GM18870 (cell line): ENCODE results near the gene MS4A1.
"Not testable (repeated sequence)": the region's sequence is repeated elsewhere in the genome, so short reads cannot be mapped to it uniquely, and the experiment has no call there.

ENCODE experiments used
- ATAC-seq: cut with Tn5 transposase; IDR thresholded peaks from one replicate; pipeline ENCODE4 v1.9.1; 2021; ENCODE audit warnings: moderate library complexity; ENCODE audit not compliant: unreplicated experiment

The MS4A1 gene

DNA sequence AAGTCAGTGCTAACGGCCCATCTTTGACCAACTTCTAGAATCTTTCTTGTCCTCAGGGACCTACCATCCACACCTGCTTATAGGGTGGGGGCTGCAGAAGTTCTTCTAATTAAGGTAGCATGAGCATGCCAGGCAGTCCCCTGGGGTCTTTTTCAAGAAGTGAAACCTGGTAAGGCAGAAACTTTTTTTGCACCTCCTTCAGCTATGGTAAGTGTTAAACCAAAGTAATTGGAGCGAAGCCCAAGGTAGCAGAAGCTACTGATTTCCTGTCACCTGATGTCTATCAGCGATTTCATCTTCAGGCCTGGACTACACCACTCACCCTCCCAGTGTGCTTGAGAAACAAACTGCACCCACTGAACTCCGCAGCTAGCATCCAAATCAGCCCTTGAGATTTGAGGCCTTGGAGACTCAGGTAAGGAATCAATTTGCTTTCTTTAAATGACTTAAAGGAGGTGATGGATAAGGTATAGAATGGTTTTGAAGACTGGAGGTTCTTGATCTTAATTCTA is at the start of gene MS4A1:
Gene MS4A1, plus strand, starts transcription at position 317 of the 512 bp plus-strand sequence. CDS start 6,528 bp downstream, outside the sequence.
- peak; percentile 89 for ATAC-seq

GRCh38 chr11:60420015-60420414 is 35.6 kb upstream of the MS4A1 start:
- ATAC-seq: no peak

- no peak for ATAC-seq
Measured at GRCh38 chr11:60422609-60423008, 33.0 kb upstream of the MS4A1 start.

GRCh38 chr11:60428517-60428916 is 27.1 kb upstream of the MS4A1 start:
- no peak for ATAC-seq

- ATAC-seq: no peak
Measured at GRCh38 chr11:60429272-60429671, 26.4 kb upstream of the MS4A1 start, which contains the start of gene MS4A5. TSS of gene MS4A5 (plus strand) at chr11:60429572. CDS start at chr11:60429675, 103 bp downstream.

GRCh38 chr11:60431251-60431650 is 24.4 kb upstream of the MS4A1 start:
- ATAC-seq: no peak

GRCh38 chr11:60433401-60433800 is 22.2 kb upstream of the MS4A1 start:
- no peak for ATAC-seq

- no peak for ATAC-seq
Measured at GRCh38 chr11:60447070-60447469, 8.6 kb upstream of the MS4A1 start.

DNA sequence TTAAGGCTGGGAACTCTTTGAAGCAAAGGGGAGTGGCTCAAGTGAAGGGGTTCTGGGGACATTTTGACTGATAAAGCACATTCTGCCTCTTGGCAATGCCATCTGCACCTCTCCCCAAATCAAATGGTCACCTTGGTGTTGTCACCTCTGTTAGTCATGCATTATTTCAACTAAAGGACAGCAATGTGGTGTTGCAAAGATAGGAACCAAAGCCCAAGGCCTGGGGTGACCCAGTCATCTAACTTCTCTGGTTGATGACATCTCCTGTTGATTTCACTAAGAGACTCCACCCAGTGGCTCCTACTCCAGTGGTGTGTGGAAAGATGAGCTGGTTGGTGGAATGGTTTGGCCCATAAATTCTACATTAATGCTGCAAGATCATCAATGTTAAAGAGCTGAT is 7.8 kb upstream of the MS4A1 start:
- ATAC-seq: no peak

- ATAC-seq: not testable (repeated sequence)
Measured at GRCh38 chr11:60451185-60451584, 4.5 kb upstream of the MS4A1 start.

DNA sequence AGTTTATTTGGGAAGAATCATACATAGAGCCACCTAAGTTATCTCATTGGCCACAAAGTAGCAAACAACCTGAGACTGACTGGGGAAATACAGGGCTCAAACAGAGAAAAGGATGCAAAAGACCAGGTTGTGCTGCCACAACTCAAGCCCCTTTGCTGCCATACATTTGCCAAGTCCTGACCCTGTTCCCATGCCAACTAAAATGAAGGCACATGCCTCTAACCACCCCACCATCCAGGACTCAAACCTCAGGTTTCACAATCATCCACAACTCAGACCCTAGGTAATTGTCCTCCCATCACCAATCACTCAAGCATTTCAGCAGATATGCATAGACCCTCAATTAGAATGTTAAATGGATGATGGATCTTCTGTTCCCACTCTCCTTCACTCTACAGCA is 1.4 kb upstream of the MS4A1 start:
- ATAC-seq: no peak

DNA sequence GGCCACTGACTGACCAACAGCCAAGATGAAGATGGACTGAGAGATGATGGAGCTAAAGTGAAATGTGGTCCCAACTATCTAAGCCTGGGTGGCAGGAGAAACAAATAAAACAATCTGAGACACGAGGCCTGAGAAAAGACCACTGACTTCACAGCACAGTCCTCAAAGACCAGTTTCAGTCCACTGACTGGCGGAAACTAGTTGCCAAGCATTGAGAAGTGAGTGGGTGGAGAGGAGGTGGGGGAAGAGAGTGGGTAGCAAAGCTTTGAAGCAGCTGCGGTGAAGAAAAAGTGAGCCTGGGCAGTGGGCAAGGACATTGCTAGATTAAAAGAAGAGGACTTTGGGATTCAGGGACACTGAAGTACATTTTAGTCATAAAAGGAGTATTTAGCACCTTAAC is 1.9 kb downstream of the MS4A1 start:
- no peak for ATAC-seq

DNA sequence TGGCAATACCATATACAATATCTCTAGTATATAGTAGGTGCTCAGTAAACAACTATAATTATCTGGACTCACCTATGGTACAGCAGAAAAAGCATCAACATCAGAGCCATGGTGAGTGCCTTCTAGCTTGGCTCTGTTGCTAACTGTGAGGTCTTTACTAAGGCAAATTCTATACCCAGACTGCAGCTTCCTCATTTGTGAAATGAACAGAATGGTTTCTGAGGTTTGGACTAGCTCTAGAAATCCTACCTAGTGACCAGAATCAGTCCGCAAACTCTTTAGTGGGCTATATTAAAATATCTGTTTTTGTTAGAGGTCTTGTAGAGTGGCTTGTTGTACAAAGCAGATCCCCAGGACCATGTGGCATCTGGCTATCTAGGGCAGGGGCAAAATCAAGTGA is 3.7 kb downstream of the MS4A1 start:
- no peak for ATAC-seq

GRCh38 chr11:60468829-60469228 is 13.2 kb downstream of the MS4A1 start:
- no peak for ATAC-seq

DNA sequence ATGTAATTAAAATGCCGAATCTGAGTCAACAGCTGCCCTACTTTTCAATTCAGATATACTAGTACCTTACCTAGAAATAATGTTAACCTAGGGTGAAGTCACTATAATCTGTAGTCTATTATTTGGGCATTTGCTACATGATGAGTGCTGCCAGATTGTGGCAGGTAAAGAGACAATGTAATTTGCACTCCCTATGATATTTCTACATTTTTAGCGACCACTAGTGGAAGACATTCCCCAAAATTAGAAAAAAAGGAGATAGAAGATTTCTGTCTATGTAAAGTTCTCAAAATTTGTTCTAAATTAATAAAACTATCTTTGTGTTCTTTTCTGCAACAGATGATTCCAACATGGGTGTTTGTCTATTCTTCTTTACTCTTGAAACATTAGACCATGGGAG is 14.1 kb downstream of the MS4A1 start:
- ATAC-seq: no peak

GRCh38 chr11:60477035-60477445 is 21.4 kb downstream of the MS4A1 start:
- no peak for ATAC-seq

DNA sequence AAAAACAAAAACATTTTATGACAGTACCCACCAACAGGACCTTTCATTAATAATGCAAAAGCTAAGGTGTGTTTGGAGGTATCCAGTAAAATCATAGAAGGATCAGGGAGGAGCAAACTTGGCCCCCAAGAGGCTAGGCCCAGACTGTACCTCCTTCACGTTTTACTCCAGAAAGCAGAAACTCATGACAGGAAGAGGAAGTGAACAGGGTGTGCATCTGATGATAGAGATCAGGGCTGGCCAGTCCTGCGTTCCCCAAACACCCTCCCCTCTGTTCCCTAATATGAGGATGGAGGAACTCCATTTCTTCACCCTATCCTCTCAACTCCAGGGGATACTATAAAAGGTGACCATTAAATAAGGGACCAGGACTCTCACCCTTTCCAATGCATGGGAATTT is 26.7 kb downstream of the MS4A1 start:
- ATAC-seq: no peak

DNA sequence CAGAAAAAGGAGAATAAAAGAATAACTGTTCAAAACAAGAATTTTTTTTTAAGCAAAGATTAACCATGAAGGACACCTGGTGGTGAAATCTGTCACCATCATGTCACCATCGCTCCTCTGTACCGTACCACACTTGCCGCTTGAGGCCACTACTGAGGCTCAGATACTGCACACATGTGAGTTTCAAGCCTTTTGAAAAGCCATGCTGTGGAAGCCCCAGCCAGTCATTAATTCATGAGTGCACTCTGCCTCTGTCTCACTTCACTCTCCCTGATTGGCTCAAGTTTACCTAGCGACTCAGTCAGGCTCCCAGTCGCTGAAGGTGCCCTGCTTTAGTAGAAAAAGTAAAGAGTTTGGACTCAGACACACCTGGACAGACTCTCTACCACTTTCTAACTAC is 30.3 kb downstream of the MS4A1 start:
- ATAC-seq: peak; percentile 94

DNA sequence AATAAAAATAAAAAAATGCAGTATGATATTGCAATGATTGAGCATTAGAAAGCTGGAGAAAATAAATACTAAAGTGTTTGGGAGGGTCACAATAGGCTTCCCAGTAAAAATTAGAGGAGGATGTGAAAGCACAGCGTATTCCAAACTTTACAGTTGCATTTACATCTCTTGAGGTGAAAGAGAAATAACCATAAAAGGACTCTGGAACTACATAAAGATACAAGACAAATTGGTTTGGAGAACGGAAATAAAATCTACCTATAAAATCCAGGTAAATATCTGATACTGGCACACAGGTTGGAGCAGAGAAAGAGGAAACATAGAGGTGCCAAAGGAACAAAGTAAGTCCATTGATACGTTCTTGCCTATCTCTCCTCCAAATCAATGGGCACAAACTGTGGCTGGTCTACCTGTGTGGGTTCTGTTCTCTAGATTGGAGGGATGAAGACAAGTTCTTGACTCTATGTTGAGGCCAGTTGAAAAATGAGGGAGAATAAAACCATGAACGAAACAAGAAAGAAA is 36.9 kb downstream of the MS4A1 start, which contains the start of gene MS4A12:
Gene MS4A12, plus strand, starts transcription at position 291 of the 522 bp plus-strand sequence. CDS start 4,541 bp downstream, outside the sequence.
- ATAC-seq: no peak

- no peak for ATAC-seq
Measured at GRCh38 chr11:60493454-60493853, 37.8 kb downstream of the MS4A1 start.

GRCh38 chr11:60498399-60498798 is 42.8 kb downstream of the MS4A1 start:
- ATAC-seq: no peak

- ATAC-seq: no peak
Measured at GRCh38 chr11:60498853-60499252, 43.2 kb downstream of the MS4A1 start.
